Brain microvascular endothelial cell (primary cell): Measurements from ENCODE around the gene LIPT2.

ENCODE experiments used
- DNase-seq: peaks from one replicate; pipeline ENCODE4 v3.0.0-alpha.2; 2020
- H3K27ac ChIP-seq: fragments of 250-450 bp; sonication (Bioruptor Pico); 2 replicates; pipeline ENCODE4 v1.5.1; 2020; ENCODE audit warnings: mild to moderate bottlenecking, moderate library complexity
- H3K27me3 ChIP-seq: fragments of 250-450 bp; sonication (Bioruptor Pico); replicated peaks from 2 replicates; pipeline ENCODE4 v1.5.1; 2020; ENCODE audit warnings: mild to moderate bottlenecking
- H3K36me3 ChIP-seq: fragments of 250-450 bp; sonication (Bioruptor Pico); replicated peaks from 2 replicates; pipeline ENCODE4 v1.5.1; 2020; ENCODE audit warnings: mild to moderate bottlenecking
- H3K4me3 ChIP-seq: 2 replicates; pipeline ENCODE4 v1.5.1; 2011; ENCODE audit warnings: low read depth, mild to moderate bottlenecking, control low read depth, low read length, moderate library complexity
- in situ Hi-C: cut with HindIII; loops from 2 replicates; pipeline ENCODE4 v1.10.0; 2017; ENCODE audit warnings: low sequenced_read_pairs, low pct_ligation_motif_present
- TF ChIP-seq, protein P1 (sequence below): IDR thresholded peaks from 2 replicates; pipeline ENCODE4 v1.5.1; 2011; ENCODE audit warnings: low read depth, mild to moderate bottlenecking, moderate library complexity, low read length, control low read depth, inconsistent platforms; ENCODE audit errors: missing control alignments

Gene LIPT2

DNA sequence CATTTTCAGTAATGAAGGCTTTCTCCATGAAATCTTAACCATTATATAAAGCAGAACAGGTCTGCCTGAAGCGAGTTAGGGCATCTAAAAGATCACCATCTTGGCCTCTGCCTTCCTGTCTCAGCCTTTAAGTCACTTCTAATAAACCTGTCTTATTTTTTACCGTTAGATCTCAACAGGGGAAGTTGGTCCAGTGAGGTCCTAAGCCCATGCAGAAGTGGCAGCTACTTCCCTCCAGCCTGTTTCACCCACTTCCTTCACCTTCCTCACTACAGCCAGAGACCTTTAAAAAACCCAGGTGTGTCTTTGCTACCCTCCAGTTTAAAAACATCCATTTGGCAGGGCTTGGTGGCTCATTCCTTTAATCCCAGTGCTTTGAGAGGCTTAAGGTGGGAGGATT, 14.1 kb upstream of the LIPT2 start:
- no peak overlapping the region for H3K27ac ChIP-seq

DNA sequence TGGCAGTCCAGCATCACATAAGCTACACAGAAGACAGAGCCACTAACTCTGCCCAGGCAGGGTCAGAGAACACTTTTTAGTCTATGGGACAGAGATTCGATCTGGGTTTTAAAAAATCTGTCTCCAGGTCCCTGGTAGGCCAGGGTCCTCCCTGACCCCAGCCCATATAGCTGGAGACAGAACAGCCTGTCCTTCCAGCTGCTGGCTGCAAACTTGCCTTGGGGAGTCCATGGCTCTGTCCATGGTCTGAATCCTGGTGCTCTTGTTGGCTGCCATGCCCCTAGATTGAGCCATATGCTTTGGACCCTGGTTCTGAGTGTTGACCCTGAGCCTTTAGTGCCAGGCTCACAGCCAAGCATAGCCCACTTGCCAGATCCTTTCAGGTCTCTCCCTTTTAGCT, 13.3 kb upstream of the LIPT2 start:
- in situ Hi-C loops: no loop called here
- H3K4me3 ChIP-seq: no peak overlapping the region
- H3K27ac ChIP-seq: no peak overlapping the region
- no peaks in the 10 kb centered on the region for H3K36me3 ChIP-seq
- TF ChIP-seq, protein P1, sequence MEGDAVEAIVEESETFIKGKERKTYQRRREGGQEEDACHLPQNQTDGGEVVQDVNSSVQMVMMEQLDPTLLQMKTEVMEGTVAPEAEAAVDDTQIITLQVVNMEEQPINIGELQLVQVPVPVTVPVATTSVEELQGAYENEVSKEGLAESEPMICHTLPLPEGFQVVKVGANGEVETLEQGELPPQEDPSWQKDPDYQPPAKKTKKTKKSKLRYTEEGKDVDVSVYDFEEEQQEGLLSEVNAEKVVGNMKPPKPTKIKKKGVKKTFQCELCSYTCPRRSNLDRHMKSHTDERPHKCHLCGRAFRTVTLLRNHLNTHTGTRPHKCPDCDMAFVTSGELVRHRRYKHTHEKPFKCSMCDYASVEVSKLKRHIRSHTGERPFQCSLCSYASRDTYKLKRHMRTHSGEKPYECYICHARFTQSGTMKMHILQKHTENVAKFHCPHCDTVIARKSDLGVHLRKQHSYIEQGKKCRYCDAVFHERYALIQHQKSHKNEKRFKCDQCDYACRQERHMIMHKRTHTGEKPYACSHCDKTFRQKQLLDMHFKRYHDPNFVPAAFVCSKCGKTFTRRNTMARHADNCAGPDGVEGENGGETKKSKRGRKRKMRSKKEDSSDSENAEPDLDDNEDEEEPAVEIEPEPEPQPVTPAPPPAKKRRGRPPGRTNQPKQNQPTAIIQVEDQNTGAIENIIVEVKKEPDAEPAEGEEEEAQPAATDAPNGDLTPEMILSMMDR: no peak
- no peak for DNase-seq
- H3K27me3 ChIP-seq: no peaks in the 10 kb centered on the region

More for the DNA sequence above, 14.1 kb upstream of the LIPT2 start:
- TF ChIP-seq, protein P1: no peak
- Histone ChIP-seq H3K4me3 (no peak overlapping the region), H3K27me3 (no peaks in the 10 kb centered on the region), H3K36me3 (no peaks in the 10 kb centered on the region)
- in situ Hi-C loops: no loop called here
- no peak for DNase-seq

DNA sequence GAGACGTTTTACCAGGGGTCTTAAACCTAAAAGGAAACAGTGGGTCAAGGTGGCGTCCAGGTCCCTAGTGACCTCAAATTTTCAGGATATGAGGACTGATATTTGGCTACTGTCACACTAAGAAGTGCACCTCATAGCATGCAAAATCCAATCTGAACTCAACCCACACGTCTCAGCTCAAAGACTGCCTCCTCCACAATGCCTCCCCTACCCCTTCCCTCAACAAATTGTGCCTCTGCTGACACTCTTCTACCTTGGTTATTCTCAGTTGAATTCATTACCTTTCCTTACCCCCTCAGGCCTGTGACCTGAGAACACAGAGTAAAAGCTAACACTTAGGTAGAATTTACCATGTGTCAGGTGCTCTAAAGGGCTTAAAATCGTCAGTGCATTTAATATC, 12.4 kb upstream of the LIPT2 start:
- in situ Hi-C loops: no loop called here
- TF ChIP-seq, protein P1: no peak
- no peak overlapping the region for H3K27ac ChIP-seq

DNA sequence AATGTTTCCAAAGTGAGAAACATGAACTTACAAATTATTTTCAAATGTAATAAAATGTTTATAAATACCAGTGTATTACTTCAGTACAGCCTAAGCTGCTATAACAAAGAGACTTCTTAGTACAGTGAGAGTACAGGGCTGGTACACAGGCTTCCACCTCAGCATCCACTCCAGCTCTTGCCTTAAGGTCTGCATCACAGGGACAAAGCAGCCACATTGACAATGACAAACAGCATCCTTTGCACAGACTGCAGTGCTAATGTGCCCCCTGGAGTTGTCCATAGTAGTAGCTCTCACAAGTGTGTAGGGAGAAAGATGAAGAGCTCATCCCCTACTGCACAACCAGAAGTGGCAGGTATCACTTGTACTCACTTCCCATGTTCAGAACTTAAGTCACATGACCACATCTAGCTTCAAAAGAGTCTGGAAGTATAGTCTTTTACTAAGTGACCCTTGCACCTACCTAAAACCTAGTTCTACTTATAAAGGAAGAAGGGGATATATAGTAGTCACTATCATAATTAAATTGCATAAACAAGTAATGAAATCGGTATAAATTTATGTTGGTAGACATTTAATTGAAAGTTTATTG, 10.7 kb upstream of the LIPT2 start:
- H3K4me3 ChIP-seq: no peak overlapping the region
- no peak overlapping the region for H3K27ac ChIP-seq
- DNase-seq: no peak
- in situ Hi-C loops: no loop called here
- no peaks in the 10 kb centered on the region for H3K27me3 ChIP-seq
- H3K36me3 ChIP-seq: no peaks in the 10 kb centered on the region
- TF ChIP-seq, protein P1: no peak

More for the DNA sequence above, 12.4 kb upstream of the LIPT2 start:
- Histone ChIP-seq H3K27me3 (no peaks in the 10 kb centered on the region), H3K4me3 (no peak overlapping the region), H3K36me3 (no peaks in the 10 kb centered on the region)
- no peak for DNase-seq

DNA sequence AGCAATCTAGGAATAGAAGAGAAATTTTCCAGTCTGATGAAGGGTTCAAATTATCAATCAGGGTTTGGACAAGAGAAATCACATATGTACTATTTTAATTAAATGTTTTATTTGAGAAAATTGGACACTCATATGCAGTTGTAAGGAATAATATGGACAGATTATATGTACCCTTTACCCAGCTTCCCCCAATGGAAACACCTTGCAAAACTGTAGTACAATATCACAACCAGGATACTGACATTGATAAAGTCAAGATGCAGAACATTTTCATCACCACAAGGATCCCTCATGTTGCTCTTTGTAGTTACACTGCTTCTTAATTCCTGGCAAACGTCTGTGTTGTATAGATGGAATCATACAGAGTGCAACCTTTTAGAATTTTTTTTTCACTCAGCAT, 1.4 kb upstream of the LIPT2 start:
- Histone ChIP-seq H3K27me3 (no peaks in the 10 kb centered on the region), H3K27ac (no peak overlapping the region), H3K4me3 (no peak overlapping the region), H3K36me3 (no peaks in the 10 kb centered on the region)
- in situ Hi-C loops: no loop called here
- DNase-seq: no peak
- TF ChIP-seq, protein P1: no peak
